Dedifferentiated amniotic fluid mesenchymal stem cell (primary cell): ENCODE results near the gene BRD1.
"Not testable (repeated sequence)": the region's sequence is repeated elsewhere in the genome, so short reads cannot be mapped to it uniquely, and the experiment has no call there.

ENCODE experiments used
- DNase-seq: peaks from one replicate; pipeline ENCODE4 v3.0.0-alpha.2; 2016; ENCODE audit errors: extremely low spot score

The BRD1 gene

GRCh38 chr22:49826603-49827270, 936 bp downstream of the BRD1 start:
- no peak for DNase-seq

- no peak for DNase-seq
Observed at GRCh38 chr22:49825944-49826602, 1.6 kb downstream of the BRD1 start.

GRCh38 chr22:49825436-49825835, 2.2 kb downstream of the BRD1 start:
- no peak for DNase-seq

GRCh38 chr22:49824936-49825335, 2.7 kb downstream of the BRD1 start:
- DNase-seq, result no peak

GRCh38 chr22:49824185-49824925, 3.3 kb downstream of the BRD1 start:
- no peak for DNase-seq

- DNase-seq, result no peak
Observed at GRCh38 chr22:49823289-49824045, 4.2 kb downstream of the BRD1 start.

GRCh38 chr22:49821741-49822140, 5.9 kb downstream of the BRD1 start:
- not testable (repeated sequence) for DNase-seq

- DNase-seq, result no peak
Observed at GRCh38 chr22:49820984-49821383, 6.7 kb downstream of the BRD1 start.

- no peak for DNase-seq
Observed at GRCh38 chr22:49817359-49817758, 10.3 kb downstream of the BRD1 start.

- no peak for DNase-seq
Observed at GRCh38 chr22:49815641-49816091, 12.0 kb downstream of the BRD1 start.

GRCh38 chr22:49814856-49815255, 12.8 kb downstream of the BRD1 start:
- DNase-seq, result no peak

GRCh38 chr22:49814164-49814686, 13.4 kb downstream of the BRD1 start:
- DNase-seq, result no peak

- no peak for DNase-seq
Observed at GRCh38 chr22:49812838-49813237, 14.8 kb downstream of the BRD1 start.

- DNase-seq, result no peak
Observed at GRCh38 chr22:49811020-49811791, 16.5 kb downstream of the BRD1 start.

GRCh38 chr22:49810363-49811019, 17.2 kb downstream of the BRD1 start:
- DNase-seq, result no peak

GRCh38 chr22:49807780-49808708, 19.6 kb downstream of the BRD1 start:
- DNase-seq, result no peak

GRCh38 chr22:49807129-49807528, 20.5 kb downstream of the BRD1 start:
- DNase-seq, result no peak

- DNase-seq, result no peak
Observed at GRCh38 chr22:49803737-49804375, 23.8 kb downstream of the BRD1 start.

- DNase-seq, result no peak
Observed at GRCh38 chr22:49803134-49803533, 24.5 kb downstream of the BRD1 start.
